Mesenteric fat pad (tissue), 1 donor: ENCODE results near the gene UTS2B. TPM values are rescaled to one million over a fixed set of nuclear protein-coding genes. Genes with fewer than 3 reads are reported as not detected.

Source experiments
- DNase-seq: peaks from one replicate; pipeline ENCODE4 v3.0.0-alpha.2; 2020; ENCODE audit warnings: low spot score
- long read RNA-seq: library from polyadenylated mRNA; unstranded; transcript quantifications from one replicate; pipeline ENCODE4 v2.0.0, GENCODE V29; 2020
- total RNA-seq: library from RNA; stranded (reverse); fragmentation: NEBNext Ultra II Directional; extraction: Animal tissue kit (Norgen Biotek cat#: 25700); gene quantifications from one replicate; pipeline ENCODE4 v1.2.1, GENCODE V29; 2021
- donor health status: DM: yes; HTN: yes; CAD: no.

UTS2B gene, protein sequence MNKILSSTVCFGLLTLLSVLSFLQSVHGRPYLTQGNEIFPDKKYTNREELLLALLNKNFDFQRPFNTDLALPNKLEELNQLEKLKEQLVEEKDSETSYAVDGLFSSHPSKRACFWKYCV
- total RNA-seq, result 1.1 TPM
- long read RNA-seq, result 0 reads

- no peak for DNase-seq
Measured at GRCh38 chr3:191329654-191330529, at the start of gene UTS2B. UTS2B (minus strand) TSS chr3:191330526; CDS start chr3:191282189, 48,337 bp downstream.

- DNase-seq, result no peak
Measured at GRCh38 chr3:191380001-191380400, 49.7 kb upstream of the UTS2B start.

GRCh38 chr3:191379446-191379845 is 49.1 kb upstream of the UTS2B start:
- no peak for DNase-seq

GRCh38 chr3:191378142-191378812 is 48.0 kb upstream of the UTS2B start:
- no peak for DNase-seq

- no peak for DNase-seq
Measured at GRCh38 chr3:191376516-191377141, 46.3 kb upstream of the UTS2B start.

GRCh38 chr3:191373327-191373726 is 43.0 kb upstream of the UTS2B start:
- DNase-seq, result no peak

GRCh38 chr3:191372122-191372521 is 41.8 kb upstream of the UTS2B start:
- no peak for DNase-seq

DNA sequence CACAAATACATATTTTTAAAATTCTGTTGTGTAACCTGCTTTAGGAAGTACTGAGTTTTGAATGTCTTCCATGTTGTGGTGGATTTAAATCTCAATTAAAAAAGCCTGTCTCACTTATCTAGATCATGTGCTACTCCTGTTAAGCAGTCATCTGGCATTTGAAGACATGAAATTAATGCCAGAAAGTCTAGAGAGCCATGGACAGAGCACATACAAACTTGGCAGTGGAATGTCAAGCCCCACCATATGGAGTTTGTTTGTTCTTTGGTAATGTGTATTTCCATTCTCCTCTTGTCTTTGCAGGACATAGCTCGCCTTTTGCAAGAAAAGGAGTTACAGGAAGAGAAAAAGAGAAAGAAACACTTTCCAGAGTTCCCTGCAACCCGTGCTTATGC is 39.3 kb upstream of the UTS2B start:
- no peak for DNase-seq

GRCh38 chr3:191368755-191369615 is 38.7 kb upstream of the UTS2B start:
- DNase-seq, result no peak

DNA sequence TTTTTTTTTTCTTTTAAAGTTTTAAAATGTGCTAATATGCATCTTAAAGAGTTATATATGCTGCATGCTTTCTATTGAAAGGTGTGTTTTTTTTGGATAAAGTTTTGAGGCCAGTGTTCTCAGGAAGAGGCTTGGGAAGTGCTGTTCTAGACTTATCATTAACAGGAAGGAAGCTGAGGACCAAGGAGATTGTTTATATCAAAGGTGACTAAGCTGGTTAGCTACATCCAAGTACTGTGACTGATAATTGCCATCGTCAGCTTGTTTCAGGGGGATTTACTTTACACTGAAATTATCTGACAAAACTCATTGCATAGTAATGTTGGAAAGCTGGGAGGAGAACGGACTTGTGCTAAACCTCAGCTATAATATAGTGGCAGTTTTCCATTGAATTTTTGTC is 36.3 kb upstream of the UTS2B start:
- no peak for DNase-seq

GRCh38 chr3:191363221-191363620 is 32.9 kb upstream of the UTS2B start:
- no peak for DNase-seq

- no peak for DNase-seq
Measured at GRCh38 chr3:191362524-191363090, 32.3 kb upstream of the UTS2B start.

DNA sequence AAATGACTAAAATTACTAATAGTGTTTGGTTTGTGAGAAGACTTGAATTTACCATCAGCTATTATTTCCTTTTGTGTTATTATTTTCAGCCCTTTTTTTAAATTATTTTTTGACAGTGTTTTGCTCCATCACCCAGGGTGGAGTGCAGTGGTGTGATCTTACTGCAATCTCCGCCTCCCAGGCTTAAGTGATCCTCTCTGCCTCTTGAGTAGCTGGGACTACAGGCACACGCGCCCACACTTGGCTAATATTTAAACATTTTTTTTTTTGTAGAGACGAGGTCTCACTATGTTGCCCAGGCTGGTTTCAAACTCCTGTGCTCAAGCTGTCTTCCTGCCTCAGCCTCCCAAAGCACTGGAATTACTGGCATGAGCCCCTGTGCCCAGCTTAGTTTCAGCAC is 31.7 kb upstream of the UTS2B start:
- no peak for DNase-seq

GRCh38 chr3:191361456-191361855 is 31.1 kb upstream of the UTS2B start:
- DNase-seq, result no peak

- DNase-seq, result no peak
Measured at GRCh38 chr3:191360620-191361019, 30.3 kb upstream of the UTS2B start.

DNA sequence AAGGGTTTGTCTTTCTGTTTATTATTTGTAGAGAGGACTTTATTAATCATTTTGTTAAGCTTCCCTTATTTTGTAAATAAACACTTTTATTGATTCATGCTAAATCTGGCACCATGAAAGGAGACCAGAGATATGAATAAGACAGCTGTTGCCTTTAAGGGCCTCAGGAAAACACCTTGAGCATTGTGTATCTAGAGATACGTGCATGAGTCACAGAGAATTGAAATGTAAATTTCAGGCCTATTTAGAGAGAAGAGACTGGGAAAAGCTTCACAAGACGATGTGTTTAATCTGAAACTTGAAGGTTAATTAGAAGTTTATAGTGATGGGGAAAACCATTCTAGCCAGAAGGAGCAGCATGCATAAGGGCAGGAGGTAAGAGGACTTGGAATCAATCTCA is 28.6 kb upstream of the UTS2B start:
- no peak for DNase-seq

GRCh38 chr3:191357909-191358308 is 27.6 kb upstream of the UTS2B start:
- no peak for DNase-seq

GRCh38 chr3:191356631-191357439 is 26.5 kb upstream of the UTS2B start:
- DNase-seq, result no peak

DNA sequence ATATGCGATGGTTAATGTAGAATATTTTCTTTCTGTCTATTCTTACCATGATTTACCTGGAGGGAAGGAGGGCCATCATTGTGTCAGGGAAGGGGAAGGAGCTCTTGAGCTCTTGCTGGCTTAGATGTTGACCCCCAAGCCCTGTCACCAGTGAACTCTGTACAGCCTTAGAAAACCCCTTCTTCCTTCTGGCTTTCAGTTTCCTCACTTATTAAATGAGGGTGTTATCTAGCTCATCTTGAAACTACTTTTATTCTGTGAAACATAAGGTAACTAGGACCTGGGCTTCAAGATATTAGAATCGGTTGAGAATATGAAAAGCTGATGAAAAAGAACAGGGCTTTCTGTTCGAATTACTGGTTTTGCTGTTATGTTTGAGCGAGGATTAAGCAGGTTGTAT is 25.1 kb upstream of the UTS2B start:
- no peak for DNase-seq
